AG09309 (cell line): ENCODE data around the gene LIMS1.
A peak's percentile ranks its signal among the peaks of the same experiment; 100 is the strongest.
"Not testable (repeated sequence)": the region's sequence is repeated elsewhere in the genome, so short reads cannot be mapped to it uniquely, and the experiment has no call there.

Experiments used
- DNase-seq: peaks from one replicate; pipeline ENCODE4 v3.0.0-alpha.2; 2010; ENCODE audit warnings: low read depth
- H3K4me3 ChIP-seq: 2 replicates; pipeline ENCODE4 v1.5.1; 2011; ENCODE audit warnings: mild to moderate bottlenecking, low read depth, low read length, moderate library complexity; ENCODE audit not compliant: control insufficient read depth
- TF ChIP-seq, protein P1 (sequence below): IDR thresholded peaks from 2 replicates; pipeline ENCODE4 v1.5.1; 2011; ENCODE audit warnings: mild to moderate bottlenecking, low read depth, low read length, inconsistent platforms; ENCODE audit not compliant: insufficient read depth, control insufficient read depth; ENCODE audit errors: missing control alignments

The LIMS1 gene

DNA sequence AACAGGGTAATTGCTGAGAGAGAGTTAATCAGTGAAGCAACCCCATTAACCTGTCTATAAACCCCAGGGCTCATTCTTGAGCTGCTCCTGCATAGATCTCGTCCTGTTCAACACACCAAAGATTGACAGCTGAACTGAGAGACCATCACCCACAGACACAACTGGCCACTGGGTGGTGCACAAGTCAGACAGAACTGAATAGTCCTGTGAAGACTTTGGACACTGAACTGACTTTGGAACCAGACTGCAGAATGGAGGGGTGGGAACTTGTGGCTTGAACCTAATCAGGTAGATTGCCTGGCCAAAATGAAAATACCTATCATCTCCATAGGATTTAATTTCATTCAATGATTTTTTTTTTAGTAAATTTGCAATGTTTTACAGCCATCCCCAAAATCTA, 155.7 kb downstream of the LIMS1 start:
- not testable (repeated sequence) for H3K4me3 ChIP-seq, DNase-seq
- TF ChIP-seq, protein P1, sequence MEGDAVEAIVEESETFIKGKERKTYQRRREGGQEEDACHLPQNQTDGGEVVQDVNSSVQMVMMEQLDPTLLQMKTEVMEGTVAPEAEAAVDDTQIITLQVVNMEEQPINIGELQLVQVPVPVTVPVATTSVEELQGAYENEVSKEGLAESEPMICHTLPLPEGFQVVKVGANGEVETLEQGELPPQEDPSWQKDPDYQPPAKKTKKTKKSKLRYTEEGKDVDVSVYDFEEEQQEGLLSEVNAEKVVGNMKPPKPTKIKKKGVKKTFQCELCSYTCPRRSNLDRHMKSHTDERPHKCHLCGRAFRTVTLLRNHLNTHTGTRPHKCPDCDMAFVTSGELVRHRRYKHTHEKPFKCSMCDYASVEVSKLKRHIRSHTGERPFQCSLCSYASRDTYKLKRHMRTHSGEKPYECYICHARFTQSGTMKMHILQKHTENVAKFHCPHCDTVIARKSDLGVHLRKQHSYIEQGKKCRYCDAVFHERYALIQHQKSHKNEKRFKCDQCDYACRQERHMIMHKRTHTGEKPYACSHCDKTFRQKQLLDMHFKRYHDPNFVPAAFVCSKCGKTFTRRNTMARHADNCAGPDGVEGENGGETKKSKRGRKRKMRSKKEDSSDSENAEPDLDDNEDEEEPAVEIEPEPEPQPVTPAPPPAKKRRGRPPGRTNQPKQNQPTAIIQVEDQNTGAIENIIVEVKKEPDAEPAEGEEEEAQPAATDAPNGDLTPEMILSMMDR, result peak; percentile 5

DNA sequence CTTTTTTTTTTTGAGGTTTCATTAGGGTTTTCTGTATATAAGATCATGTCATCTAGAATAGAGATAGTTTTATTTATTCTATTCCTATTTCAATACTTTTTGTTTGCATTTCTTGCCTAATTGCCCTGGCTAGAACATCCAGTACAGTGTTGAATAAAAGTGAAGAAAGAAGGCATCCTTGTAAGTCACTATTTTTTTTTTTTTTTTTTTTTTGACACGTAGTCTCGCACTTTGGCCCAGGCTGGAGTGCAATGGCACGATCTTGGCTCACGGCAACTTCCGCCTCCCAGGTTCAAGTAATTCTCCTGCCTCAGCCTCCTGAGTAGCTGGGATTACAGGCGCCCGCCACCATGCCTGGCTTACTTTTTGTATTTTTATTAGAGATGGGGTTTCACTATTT, 157.2 kb downstream of the LIMS1 start:
- no peak for DNase-seq
- no peak overlapping the region for H3K4me3 ChIP-seq
- TF ChIP-seq, protein P1, result no peak

DNA sequence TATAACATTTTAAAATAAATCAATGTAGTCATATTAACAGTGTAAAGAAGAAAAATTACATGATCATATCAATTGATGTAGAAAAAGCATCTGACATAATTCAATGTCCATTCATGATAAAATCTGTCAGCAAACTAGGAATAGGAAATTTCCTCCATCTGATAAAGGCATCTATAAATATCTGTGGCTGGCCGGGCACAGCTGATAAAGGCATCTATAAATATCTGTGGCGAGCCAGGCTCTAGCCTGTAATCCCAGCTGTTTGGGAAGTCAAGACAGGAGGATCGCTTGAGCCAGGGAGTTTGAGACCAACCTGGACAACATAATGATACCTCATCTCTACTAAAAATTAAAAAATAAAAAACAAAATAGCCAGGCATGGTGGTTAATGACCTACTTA, 166.9 kb downstream of the LIMS1 start:
- TF ChIP-seq, protein P1, result no peak
- DNase-seq, result no peak
- H3K4me3 ChIP-seq, result no peak overlapping the region

DNA sequence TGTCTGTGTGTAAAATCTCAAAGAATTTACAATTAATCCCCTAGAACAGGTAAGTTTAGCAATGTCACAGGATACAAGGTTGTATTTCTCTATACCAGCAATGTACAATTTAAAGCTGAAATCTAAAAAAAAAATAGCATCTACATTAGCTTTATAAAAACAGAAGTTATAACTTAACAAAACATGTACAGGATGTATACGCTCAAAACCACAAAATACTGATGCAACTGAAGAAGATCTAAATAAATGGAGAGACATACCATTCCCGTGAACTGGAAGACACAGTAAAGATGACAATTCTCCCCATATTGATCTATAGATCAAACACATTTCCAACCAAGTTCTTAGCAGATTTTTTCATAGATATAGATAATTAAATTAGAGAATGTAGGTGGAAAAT, 167.5 kb downstream of the LIMS1 start:
- no peak for DNase-seq
- TF ChIP-seq, protein P1, result no peak
- H3K4me3 ChIP-seq, result no peak overlapping the region

DNA sequence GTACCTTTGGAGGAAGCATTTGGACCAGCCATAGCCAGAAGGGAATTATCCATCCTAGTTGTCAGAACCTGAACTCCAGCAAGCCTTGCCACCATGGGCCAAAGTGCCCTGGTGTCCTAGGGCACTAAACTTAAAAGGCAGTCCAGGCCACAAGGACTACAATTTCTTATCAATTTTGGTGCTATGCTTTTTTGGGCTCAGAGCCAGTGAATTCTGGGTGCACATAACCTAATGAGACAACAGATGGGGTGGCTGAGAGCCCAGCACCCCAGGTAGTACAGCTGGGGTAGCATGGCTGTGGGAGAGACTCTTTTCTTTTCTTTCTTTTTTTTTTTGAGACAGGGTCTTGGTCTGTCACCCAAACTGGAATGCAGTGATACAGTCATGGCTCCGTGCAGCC, 170.6 kb downstream of the LIMS1 start:
- TF ChIP-seq, protein P1, result no peak
- H3K4me3 ChIP-seq, result no peak overlapping the region
- no peak for DNase-seq

DNA sequence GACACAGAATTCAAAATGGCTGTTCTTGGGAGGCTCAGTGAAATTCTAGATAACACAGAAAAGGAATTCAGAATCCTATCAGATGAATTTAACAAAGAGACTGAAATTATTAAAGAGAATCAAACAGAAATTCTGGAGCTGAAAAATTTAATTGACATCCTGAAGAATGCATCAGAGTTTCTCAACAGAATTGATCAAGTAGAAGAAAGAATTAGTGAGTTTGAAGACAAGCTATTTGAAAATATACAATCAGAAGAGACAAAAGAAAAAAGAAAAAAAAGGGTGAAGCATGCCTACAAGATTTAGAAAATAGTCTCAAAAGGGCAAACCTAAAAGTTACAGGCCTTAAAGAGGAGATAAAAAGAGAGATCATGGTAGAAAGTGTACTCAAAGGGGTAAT, 173.0 kb downstream of the LIMS1 start:
- DNase-seq, result no peak
- no peak overlapping the region for H3K4me3 ChIP-seq
- TF ChIP-seq, protein P1, result no peak

DNA sequence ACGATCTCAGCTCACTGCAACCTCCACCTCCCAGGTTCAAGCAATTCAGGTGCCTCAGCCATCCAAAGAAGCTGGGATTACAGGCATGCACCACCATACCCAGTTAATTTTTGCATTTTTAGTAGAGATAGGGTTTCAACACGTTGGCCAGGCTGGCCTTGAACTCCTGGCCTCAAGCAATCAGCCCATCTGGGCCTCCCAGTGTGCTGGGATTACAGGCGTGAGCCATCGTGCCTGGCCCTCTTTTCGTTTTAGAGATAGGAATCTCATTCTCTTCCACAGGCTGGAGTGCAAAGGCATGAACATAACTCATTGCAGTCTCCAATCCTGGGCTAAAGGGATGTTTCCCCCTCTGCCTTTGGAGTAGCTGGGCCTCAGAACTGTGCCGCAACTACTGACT, 182.7 kb downstream of the LIMS1 start:
- not testable (repeated sequence) for H3K4me3 ChIP-seq, DNase-seq
